ENCODE data around the gene IQGAP1.

- TF ChIP-seq ZNF384 (IDR thresholded peaks at IDR 0.05), result no peak
- no peak for TF ChIP-seq SP1 (IDR thresholded peaks at IDR 0.05)
- TF ChIP-seq SUZ12 (IDR thresholded peaks at IDR 0.05), result no peak
- no peak for TF ChIP-seq BHLHE40 (IDR thresholded peaks at IDR 0.05; ENCODE audit: borderline replicate concordance)
- TF ChIP-seq PKNOX1 (IDR thresholded peaks at IDR 0.05), result no peak
Measured at GRCh38 chr15:90427185-90427584, 39.1 kb downstream of the IQGAP1 start.

Measured in HEK293T (cell line).